PC-9 (cell line): ENCODE measurements around the gene HNRNPF. TPM values are rescaled to one million over a fixed set of nuclear protein-coding genes. Genes with fewer than 3 reads are reported as not detected.

Experiments
- BruUV-seq: library from RNA; stranded (reverse); fragments of 400-500 nt; replicated peaks from 2 replicates; lab custom pipeline; 2021; lab: Mats Ljungman, UMichigan
- CTCF ChIA-PET: fragments of 300-600 bp; sonication (Branson Sonifier 250); formaldehyde crosslinking; loops from one replicate; lab custom pipeline; 2022; ENCODE audit warnings: antibody characterized with exemption; lab: Charles Lee
- POLR2A ChIA-PET: fragments of 300-600 bp; sonication (Branson Sonifier 250); formaldehyde crosslinking; loops from one replicate; lab custom pipeline; 2022; ENCODE audit warnings: antibody characterized with exemption; ENCODE audit not compliant: unreplicated experiment; lab: Charles Lee
- DNase-seq, 2 experiments: peaks; one replicate each; pipeline versions ENCODE4 v3.0.0 to v3.0.0-alpha.2; 2015 to 2022; ENCODE audit warnings: mixed read lengths in 1 of 2
- H2AFZ ChIP-seq: fragments of 200-600 bp; sonication (generic); 2 replicates; pipeline ENCODE4 v1.8.1; 2017; ENCODE audit warnings: antibody characterized with exemption
- H3F3A ChIP-seq: fragments of 200-600 bp; sonication (generic); 2 replicates; pipeline ENCODE4 v1.8.1; 2017; ENCODE audit warnings: antibody characterized with exemption, mild to moderate bottlenecking, low read depth; ENCODE audit not compliant: insufficient read depth
- H3K27ac ChIP-seq: fragments of 200-600 bp; sonication (generic); 2 replicates; pipeline ENCODE4 v1.6.1; 2016; ENCODE audit warnings: mixed run types
- H3K27me3 ChIP-seq: fragments of 200-600 bp; sonication (generic); 2 replicates; pipeline ENCODE4 v1.6.1; 2016; ENCODE audit warnings: low read depth, mixed run types; ENCODE audit not compliant: insufficient read depth
- H3K36me3 ChIP-seq: fragments of 200-600 bp; sonication (generic); 2 replicates; pipeline ENCODE4 v1.6.1; 2016; ENCODE audit warnings: low read depth, mixed run types
- H3K4me1 ChIP-seq: fragments of 200-600 bp; sonication (generic); replicated peaks from 2 replicates; pipeline ENCODE4 v1.6.1; 2016; ENCODE audit warnings: mixed run types; ENCODE audit not compliant: insufficient read depth
- H3K4me2 ChIP-seq: fragments of 200-600 bp; sonication (generic); 2 replicates; pipeline ENCODE4 v1.6.1; 2017; ENCODE audit warnings: mixed run types
- H3K4me3 ChIP-seq: fragments of 200-600 bp; sonication (generic); 2 replicates; pipeline ENCODE4 v1.6.1; 2016; ENCODE audit warnings: mixed run types
- H3K79me2 ChIP-seq: fragments of 200-600 bp; sonication (generic); 2 replicates; pipeline ENCODE4 v1.6.1; 2017; ENCODE audit warnings: low read depth, mixed run types
- H3K9me2 ChIP-seq: fragments of 200-600 bp; sonication (generic); 2 replicates; pipeline ENCODE4 v1.8.1; 2017; ENCODE audit warnings: mild to moderate bottlenecking; ENCODE audit not compliant: insufficient read depth
- H3K9me3 ChIP-seq: fragments of 200-600 bp; sonication (generic); 2 replicates; pipeline ENCODE4 v1.8.1; 2016; ENCODE audit warnings: low read depth; ENCODE audit not compliant: insufficient read depth
- H4K20me1 ChIP-seq: fragments of 200-600 bp; sonication (generic); 2 replicates; pipeline ENCODE4 v1.8.1; 2017; ENCODE audit not compliant: insufficient read depth
- EZH2 ChIP-seq: fragments of 200-600 bp; sonication (generic); IDR thresholded peaks from 2 replicates; pipeline ENCODE4 v1.8.0; 2017; ENCODE audit warnings: antibody characterized with exemption, low read depth
- intact Hi-C: fragments of 100-400 bp; cut with micrococcal nuclease; formaldehyde crosslinking; loops from one replicate; pipeline ENCODE4 v1.10.0; 2022; ENCODE audit not compliant: unreplicated experiment
- total RNA-seq: library from RNA; stranded (reverse); gene quantifications from 2 replicates; pipeline ENCODE4 v1.2.3, GENCODE V29; 2021
- TF ChIP-seq, protein P1 (sequence below): fragments of 200-600 bp; sonication (generic); conservative IDR thresholded peaks from 2 replicates; pipeline ENCODE4 v1.6.1; 2017; ENCODE audit warnings: mixed run types, antibody characterized with exemption, mild to moderate bottlenecking, moderate library complexity

HNRNPF gene
- total RNA-seq, 1 experiment from 2014 or later, result 337 TPM

DNA sequence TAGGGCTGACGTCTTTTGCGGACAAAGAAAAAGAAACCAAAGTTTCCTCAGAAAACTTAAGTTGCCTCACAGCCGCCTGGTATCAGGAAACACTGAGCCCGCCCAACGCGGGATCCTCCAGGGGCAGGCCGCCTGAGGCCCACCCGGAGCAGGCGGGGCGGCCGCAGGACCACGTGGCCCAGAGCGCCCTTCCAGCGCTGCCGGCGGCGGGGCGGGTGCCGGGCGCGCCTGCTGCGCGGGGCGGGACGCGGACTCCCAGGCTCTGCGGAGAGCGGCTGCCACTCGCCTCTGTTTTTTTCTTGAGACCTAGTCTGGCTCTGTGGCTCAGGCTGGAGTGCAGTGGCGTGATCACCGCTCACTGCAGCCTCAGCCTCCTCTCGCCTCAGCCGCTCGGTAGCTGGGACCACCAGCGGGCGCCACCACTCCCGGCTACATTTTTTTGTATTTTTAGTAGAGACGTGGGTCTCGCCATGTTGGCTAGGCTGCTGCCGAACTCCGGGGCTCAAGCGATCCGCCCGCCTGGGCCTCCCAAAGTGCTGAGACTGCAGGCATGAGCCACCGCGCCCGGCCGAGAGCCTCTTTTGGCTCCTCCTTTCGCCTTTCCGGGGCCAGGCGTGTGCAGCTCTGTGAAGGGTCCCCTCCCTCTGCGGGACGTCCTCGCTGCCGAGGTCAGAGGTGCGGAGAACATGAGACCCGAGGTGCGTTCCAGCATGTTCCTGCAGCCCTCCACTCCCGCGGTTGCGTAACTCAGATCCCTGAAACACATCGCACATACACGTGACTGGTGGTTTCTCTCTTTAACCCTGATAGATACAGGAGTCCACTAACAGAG lies 11.6 kb upstream of the HNRNPF start:
- peak overlapping the region; percentile 77 for H3K27ac ChIP-seq
- H3K9me3 ChIP-seq, result no peaks in the 10 kb centered on the region
- no peaks in the 10 kb centered on the region for H4K20me1 ChIP-seq
- intact Hi-C loops, result loop anchor here (1.0 to 2.0 kb wide), 3 partner anchors 11 to 24 kb away; partner anchors contain the start of gene HNRNPF
- peak; percentile 65 to 91 for DNase-seq
- H3F3A ChIP-seq, result peaks cover 30% of the 10 kb centered on the region
- no peaks in the 10 kb centered on the region for H3K36me3 ChIP-seq
- H3K27me3 ChIP-seq, result no peaks in the 10 kb centered on the region
- TF ChIP-seq EZH2, result no peak
- TF ChIP-seq, protein P1, sequence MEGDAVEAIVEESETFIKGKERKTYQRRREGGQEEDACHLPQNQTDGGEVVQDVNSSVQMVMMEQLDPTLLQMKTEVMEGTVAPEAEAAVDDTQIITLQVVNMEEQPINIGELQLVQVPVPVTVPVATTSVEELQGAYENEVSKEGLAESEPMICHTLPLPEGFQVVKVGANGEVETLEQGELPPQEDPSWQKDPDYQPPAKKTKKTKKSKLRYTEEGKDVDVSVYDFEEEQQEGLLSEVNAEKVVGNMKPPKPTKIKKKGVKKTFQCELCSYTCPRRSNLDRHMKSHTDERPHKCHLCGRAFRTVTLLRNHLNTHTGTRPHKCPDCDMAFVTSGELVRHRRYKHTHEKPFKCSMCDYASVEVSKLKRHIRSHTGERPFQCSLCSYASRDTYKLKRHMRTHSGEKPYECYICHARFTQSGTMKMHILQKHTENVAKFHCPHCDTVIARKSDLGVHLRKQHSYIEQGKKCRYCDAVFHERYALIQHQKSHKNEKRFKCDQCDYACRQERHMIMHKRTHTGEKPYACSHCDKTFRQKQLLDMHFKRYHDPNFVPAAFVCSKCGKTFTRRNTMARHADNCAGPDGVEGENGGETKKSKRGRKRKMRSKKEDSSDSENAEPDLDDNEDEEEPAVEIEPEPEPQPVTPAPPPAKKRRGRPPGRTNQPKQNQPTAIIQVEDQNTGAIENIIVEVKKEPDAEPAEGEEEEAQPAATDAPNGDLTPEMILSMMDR, result no peak
- POLR2A ChIA-PET, result interaction anchor here (0.6 to 0.7 kb wide), 4 partner anchors 16 to 116 kb away, joined by 3 to 9 read pairs (median 6); partner anchors contain the start of gene ZNF487
- H3K4me3 ChIP-seq, result peak overlapping the region; percentile 80
- TSS peak; percentile 81 for BruUV-seq
- H3K79me2 ChIP-seq, result no peaks in the 10 kb centered on the region
- H3K4me1 ChIP-seq, result peaks cover 14% of the 10 kb centered on the region
- peak overlapping the region; percentile 92 for H2AFZ ChIP-seq
- H3K4me2 ChIP-seq, result peak overlapping the region; percentile 89
- H3K9me2 ChIP-seq, result no peaks in the 10 kb centered on the region
- CTCF ChIA-PET, result interaction anchor here (0.6 kb wide), 2 partner anchors 13 to 577 kb away, joined by 4 to 8 read pairs; no protein-coding TSS in a partner anchor

GRCh38 chr10:43419997-43420368 lies 11.0 kb upstream of the HNRNPF start:
- no peaks in the 10 kb centered on the region for H4K20me1 ChIP-seq
- TF ChIP-seq, protein P1, result no peak
- no peak for TF ChIP-seq EZH2
- no peaks in the 10 kb centered on the region for H3K36me3 ChIP-seq
- H3F3A ChIP-seq, result peaks cover 30% of the 10 kb centered on the region
- H2AFZ ChIP-seq, result peak overlapping the region; percentile 92
- peak overlapping the region; percentile 89 for H3K4me2 ChIP-seq
- no peaks in the 10 kb centered on the region for H3K27me3 ChIP-seq
- H3K4me3 ChIP-seq, result peak overlapping the region; percentile 80; the same call in 1 of the 2 replicates
- intact Hi-C loops, result loop anchor here (1.0 to 2.0 kb wide), 3 partner anchors 11 to 23 kb away; partner anchors contain the start of gene HNRNPF
- POLR2A ChIA-PET, result interaction anchor here (0.6 to 0.7 kb wide), 2 partner anchors 76 to 115 kb away, joined by 4 to 9 read pairs; no protein-coding TSS in a partner anchor
- BruUV-seq, result TSS peak; percentile 93
- DNase-seq, result no peak
- peak overlapping the region; percentile 77 for H3K27ac ChIP-seq
- H3K9me2 ChIP-seq, result no peaks in the 10 kb centered on the region
- H3K9me3 ChIP-seq, result no peaks in the 10 kb centered on the region
- no peaks in the 10 kb centered on the region for H3K79me2 ChIP-seq
- CTCF ChIA-PET, result interaction anchor here (0.6 kb wide), 1 partner anchor 14 kb away, joined by 8 read pairs; no protein-coding TSS in a partner anchor
- H3K4me1 ChIP-seq, result peaks cover 14% of the 10 kb centered on the region

DNA sequence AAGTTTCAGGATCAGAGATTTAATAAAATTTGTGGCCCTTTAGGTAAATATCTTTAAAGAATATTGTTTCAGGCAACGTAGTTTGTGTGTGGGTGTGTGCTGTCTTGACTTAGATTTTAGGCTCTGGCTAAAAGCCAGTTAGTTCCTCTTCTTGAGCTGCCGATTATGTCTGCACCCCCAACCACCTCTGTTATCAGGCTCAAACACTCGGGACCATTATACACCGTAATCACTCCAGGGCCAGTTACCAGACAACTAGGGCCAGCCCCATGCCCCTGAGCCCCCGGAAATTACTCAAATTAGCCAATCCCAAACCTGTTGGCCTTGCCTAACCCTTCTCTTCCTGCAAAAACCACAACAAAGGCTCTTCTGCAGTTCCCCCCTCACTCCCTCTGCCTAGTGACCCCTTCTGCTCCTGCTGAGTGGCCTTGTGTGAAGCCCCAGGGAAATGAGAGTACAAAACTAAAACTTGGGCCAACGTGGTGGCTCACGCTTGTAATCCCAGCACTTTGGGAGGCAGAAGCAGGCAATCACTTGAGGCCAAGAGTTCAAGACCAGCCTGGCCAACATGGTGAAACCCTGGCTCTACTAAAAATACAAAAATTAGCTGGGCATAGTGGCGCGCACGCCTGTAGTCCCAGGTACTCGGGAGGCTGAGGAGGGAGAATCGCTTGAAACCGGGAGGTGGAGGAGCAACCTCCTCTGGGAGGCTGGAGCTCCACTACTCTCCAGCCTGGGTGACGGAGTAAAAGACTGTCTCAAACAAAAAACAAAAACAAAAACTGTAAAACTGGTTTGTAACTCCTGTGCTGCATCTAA lies 9.2 kb upstream of the HNRNPF start:
- CTCF ChIA-PET, result no interaction called here
- no peak overlapping the region for H3K4me2 ChIP-seq

More for the DNA sequence above, 9.2 kb upstream of the HNRNPF start:
- intact Hi-C loops, result no loop called here
- Histone ChIP-seq H3K36me3 (no peaks in the 10 kb centered on the region), H3K27me3 (no peaks in the 10 kb centered on the region), H3K9me2 (no peaks in the 10 kb centered on the region), H3F3A (peaks cover 35% of the 10 kb centered on the region), H3K4me1 (peaks cover 14% of the 10 kb centered on the region), H3K9me3 (no peaks in the 10 kb centered on the region), H3K27ac (no peak overlapping the region), H2AFZ (no peak overlapping the region), H3K4me3 (no peak overlapping the region), H3K79me2 (no peaks in the 10 kb centered on the region), H4K20me1 (no peaks in the 10 kb centered on the region)
- TF ChIP-seq EZH2, result no peak
- TF ChIP-seq, protein P1, result no peak
- POLR2A ChIA-PET, result no interaction called here
- BruUV-seq, result no TSS peak
- DNase-seq, result no peak
